Keratinocyte (primary cell): Measurements from ENCODE around the gene STYXL1. TPM values are rescaled to one million over a fixed set of nuclear protein-coding genes. Genes with fewer than 3 reads are reported as not detected.

ENCODE experiments used
- DNase-seq: peaks from one replicate; pipeline ENCODE4 v3.0.0-alpha.2; 2011; ENCODE audit warnings: low read depth, missing footprints, low spot score
- FAIRE-seq: peaks from 2 replicates; lab custom pipeline; 2011; peaks lifted over from hg19 to GRCh38; lab: Jason Lieb, UNC
- H2AFZ ChIP-seq: 2 replicates; pipeline ENCODE4 v1.6.0; 2012; ENCODE audit warnings: low read length, control low read depth, inconsistent platforms; ENCODE audit not compliant: control insufficient read depth
- H3K27ac ChIP-seq: 2 replicates; pipeline ENCODE4 v1.5.1; 2011; ENCODE audit warnings: low read length; ENCODE audit not compliant: control insufficient read depth, insufficient read depth
- H3K27me3 ChIP-seq: 3 replicates; pipeline ENCODE4 v1.6.0; 2011; ENCODE audit warnings: low read length; ENCODE audit not compliant: control insufficient read depth, insufficient read depth; ENCODE audit errors: extremely low read depth
- H3K36me3 ChIP-seq, 2 experiments: 2 replicates in 1 of 2; 3 replicates in 1 of 2; pipeline ENCODE4 v1.5.1; 2011; ENCODE audit warnings: low read length in 2 of 2, mild to moderate bottlenecking in 1 of 2; ENCODE audit not compliant: control insufficient read depth in 2 of 2, insufficient read depth in 2 of 2; ENCODE audit errors: extremely low read depth in 1 of 2
- H3K4me1 ChIP-seq: 3 replicates; pipeline ENCODE4 v1.5.1; 2011; ENCODE audit warnings: low read length; ENCODE audit not compliant: control insufficient read depth, insufficient read depth; ENCODE audit errors: extremely low read depth
- H3K4me2 ChIP-seq: 3 replicates; pipeline ENCODE4 v1.6.0; 2011; ENCODE audit warnings: low read depth, low read length; ENCODE audit not compliant: control insufficient read depth, insufficient read depth; ENCODE audit errors: extremely low read depth
- H3K4me3 ChIP-seq, 3 experiments: fragments of 200-600 bp in 1 of 3; sonication (generic) in 1 of 3; 2 replicates in 2 of 3; 3 replicates in 1 of 3; pipeline ENCODE4 v1.5.1; 2011 to 2016; ENCODE audit warnings: low read length in 3 of 3, mild to moderate bottlenecking in 3 of 3, control low read depth in 2 of 3, inconsistent platforms in 1 of 3, low read depth in 1 of 3, mixed read lengths in 1 of 3, mixed run types in 1 of 3, moderate library complexity in 1 of 3; ENCODE audit not compliant: control insufficient read depth in 2 of 3, insufficient read depth in 2 of 3; ENCODE audit errors: extremely low read depth in 1 of 3
- H3K79me2 ChIP-seq: 2 replicates; pipeline ENCODE4 v1.6.0; 2012; ENCODE audit warnings: low read length; ENCODE audit not compliant: control insufficient read depth, insufficient read depth
- H3K9ac ChIP-seq: 3 replicates; pipeline ENCODE4 v1.6.0; 2011; ENCODE audit warnings: low read length; ENCODE audit not compliant: control insufficient read depth, insufficient read depth; ENCODE audit errors: extremely low read depth
- H3K9me1 ChIP-seq: 3 replicates; pipeline ENCODE4 v1.6.0; 2011; ENCODE audit warnings: low read length; ENCODE audit not compliant: control insufficient read depth, insufficient read depth; ENCODE audit errors: extremely low read depth
- H3K9me3 ChIP-seq: 2 replicates; pipeline ENCODE4 v1.5.1; 2012; ENCODE audit warnings: low read depth, low read length; ENCODE audit not compliant: control insufficient read depth
- H4K20me1 ChIP-seq: 3 replicates; pipeline ENCODE4 v1.6.0; 2011; ENCODE audit warnings: low read length; ENCODE audit not compliant: control insufficient read depth, insufficient read depth; ENCODE audit errors: extremely low read depth
- CTCF ChIP-seq, 3 experiments: IDR thresholded peaks in 1 of 3; conservative IDR thresholded peaks in 1 of 3; optimal IDR thresholded peaks in 1 of 3; 2 replicates in 2 of 3; 3 replicates in 1 of 3; pipeline versions ENCODE3 to v1.5.1; 2011; ENCODE audit warnings: low read length in 3 of 3, mild to moderate bottlenecking in 3 of 3, moderate library complexity in 2 of 3, control low read depth in 1 of 3, inconsistent platforms in 1 of 3; ENCODE audit not compliant: insufficient read depth in 2 of 3; ENCODE audit errors: extremely low read depth in 1 of 3
- EZH2 ChIP-seq: IDR thresholded peaks from one replicate; pipeline ENCODE4 v1.6.1; 2012; ENCODE audit warnings: inconsistent platforms, mild to moderate bottlenecking, low read length, moderate library complexity
- dilution Hi-C: fragments of 300-500 bp; cut with MboI; formaldehyde crosslinking; loops from one replicate; pipeline ENCODE4 v1.7.0; 2020; ENCODE audit warnings: low sequenced_read_pairs; ENCODE audit not compliant: extremely low pct_ligation_motif_present
- polyA plus RNA-seq, 5 experiments: library from polyadenylated mRNA; depleted of rRNA in 3 of 5; stranded (reverse) in 3 of 5; stranded (forward) in 1 of 5; unstranded in 1 of 5; fragments of >200 nt; gene quantifications; 1 replicate in 1 of 5; 2 replicates in 3 of 5; 3 replicates in 1 of 5; pipeline versions ENCODE4 v1.2.1 to v1.2.3, GENCODE V29; 2011 to 2012; ENCODE audit warnings: missing spikeins in 2 of 5, low read depth in 1 of 5, low replicate concordance in 1 of 5

STYXL1 gene
- polyA plus RNA-seq, 1 donor (not counting 4 experiments of a cell fraction or from before 2014, with no cell fraction given): 76.2 TPM

GRCh38 chr7:75967487-75967997 lies 80.3 kb downstream of the STYXL1 start:
- Histone ChIP-seq H3K27me3 (no peaks in the 10 kb centered on the region), H3K9me3 (no peaks in the 10 kb centered on the region), H3K4me2 (no peak overlapping the region), H3K9ac (no peak overlapping the region), H4K20me1 (no peaks in the 10 kb centered on the region), H2AFZ (no peak overlapping the region), H3K4me1 (no peaks in the 10 kb centered on the region), H3K79me2 (no peaks in the 10 kb centered on the region), H3K27ac (no peak overlapping the region), H3K9me1 (no peaks in the 10 kb centered on the region), H3K36me3 (peaks cover 3 to 14% of the 10 kb centered on the region in 2 experiments), H3K4me3 (no peak overlapping the region)
- TF ChIP-seq EZH2 (no peak), CTCF (optimal IDR thresholded peaks at IDR 0.05 in 1 of 3, IDR thresholded peaks at IDR 0.05 in 1 of 3, conservative IDR thresholded peaks at IDR 0.05 in 1 of 3; ENCODE audit: extremely low read depth in 1 of 3, insufficient read depth in 2 of 3, low read length in 3 of 3) (no peak)
- DNase-seq (no peak), FAIRE-seq (no peak)
- dilution Hi-C loops: no loop called here

GRCh38 chr7:75967055-75967454 lies 80.7 kb downstream of the STYXL1 start:
- DNase-seq: no peak
- no peaks in the 10 kb centered on the region for H4K20me1 ChIP-seq
- no peaks in the 10 kb centered on the region for H3K4me1 ChIP-seq
- H2AFZ ChIP-seq: no peak overlapping the region
- H3K79me2 ChIP-seq: no peaks in the 10 kb centered on the region
- no peaks in the 10 kb centered on the region for H3K27me3 ChIP-seq
- no peak overlapping the region for H3K4me3 ChIP-seq
- no peak overlapping the region for H3K9ac ChIP-seq
- H3K4me2 ChIP-seq: no peak overlapping the region
- FAIRE-seq: no peak
- no peaks in the 10 kb centered on the region for H3K9me3 ChIP-seq
- no peaks in the 10 kb centered on the region for H3K9me1 ChIP-seq
- dilution Hi-C loops: no loop called here
- peaks cover 3 to 14% of the 10 kb centered on the region in 2 experiments for H3K36me3 ChIP-seq
- H3K27ac ChIP-seq: no peak overlapping the region
- TF ChIP-seq CTCF (optimal IDR thresholded peaks at IDR 0.05 in 1 of 3, IDR thresholded peaks at IDR 0.05 in 1 of 3, conservative IDR thresholded peaks at IDR 0.05 in 1 of 3; ENCODE audit: extremely low read depth in 1 of 3, insufficient read depth in 2 of 3, low read length in 3 of 3) (no peak), EZH2 (no peak)
